Nephron (organoid): ENCODE measurements around the gene ATXN3.

Source experiments
- H3K27ac Mint-ChIP-seq, 3 experiments: 2 replicates each; pipeline ENCODE4 v1.8.0; 2020; ENCODE audit warnings: mixed read lengths in 3 of 3, mild to moderate bottlenecking in 2 of 3, moderate library complexity in 1 of 3
- H3K27me3 Mint-ChIP-seq: 2 replicates; pipeline ENCODE4 v1.8.0; 2021; ENCODE audit warnings: low read depth, mild to moderate bottlenecking, moderate library complexity, mixed read lengths
- H3K36me3 Mint-ChIP-seq: 2 replicates; pipeline ENCODE4 v1.8.0; 2020; ENCODE audit warnings: low read depth, mixed read lengths
- H3K4me1 Mint-ChIP-seq: 2 replicates; pipeline ENCODE4 v1.8.0; 2020; ENCODE audit warnings: mixed read lengths
- H3K4me3 Mint-ChIP-seq, 3 experiments: 2 replicates each; pipeline ENCODE4 v1.8.0; 2020; ENCODE audit warnings: mild to moderate bottlenecking in 3 of 3, mixed read lengths in 3 of 3, moderate library complexity in 2 of 3
- H3K9me3 Mint-ChIP-seq: 2 replicates; pipeline ENCODE4 v1.8.0; 2020; ENCODE audit warnings: mixed read lengths
- TF ChIP-seq, protein P1 (sequence below), 3 experiments: fragments of 200-600 bp; sonication (generic); IDR thresholded peaks; one replicate each; pipeline ENCODE4 v1.5.0; 2021; ENCODE audit warnings: antibody characterized with exemption in 3 of 3; ENCODE audit not compliant: unreplicated experiment in 3 of 3

The ATXN3 gene

DNA sequence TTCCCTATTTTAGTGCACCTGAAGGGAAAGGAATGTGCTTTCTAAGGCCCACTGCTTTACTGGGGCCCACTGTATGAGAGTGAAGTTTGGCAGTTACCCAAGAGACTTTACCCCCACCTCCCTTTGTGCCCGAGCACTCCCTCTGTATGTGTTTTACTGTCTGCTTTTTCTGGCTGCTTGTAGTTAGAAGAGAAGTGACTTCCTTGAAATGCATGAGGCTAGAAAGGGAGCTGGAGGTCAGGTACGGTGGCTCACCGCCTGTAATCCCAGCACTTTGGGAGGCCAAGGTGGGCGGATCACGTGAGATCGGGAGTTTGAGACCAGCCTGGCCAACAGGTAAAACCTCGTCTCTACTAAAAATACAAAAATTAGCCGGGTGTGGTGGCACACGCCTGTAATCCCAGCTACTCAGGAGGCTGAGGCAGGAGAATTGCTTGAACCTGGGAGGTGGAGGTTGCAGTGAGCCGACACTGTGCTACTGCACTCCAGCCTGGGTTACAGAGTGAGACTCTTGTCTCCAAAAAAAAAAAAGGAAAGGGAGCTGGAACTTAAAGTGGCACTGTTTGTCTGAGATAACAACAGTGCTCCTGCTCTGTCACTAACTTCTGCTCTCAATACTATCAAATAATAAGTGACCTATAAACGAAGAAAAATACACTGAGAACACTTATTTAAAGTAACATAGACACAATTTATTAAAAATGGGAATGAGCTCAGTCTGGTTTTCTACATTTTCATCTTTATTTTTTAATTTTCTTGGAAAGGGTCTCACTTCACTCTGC, 72.3 kb downstream of the ATXN3 start:
- peak overlapping the region in 2 of 3 experiments; percentile 13 to 54 for H3K4me3 Mint-ChIP-seq
- peaks cover 28% of the 10 kb centered on the region for H3K4me1 Mint-ChIP-seq
- H3K36me3 Mint-ChIP-seq: peaks cover 41% of the 10 kb centered on the region
- H3K9me3 Mint-ChIP-seq: no peaks in the 10 kb centered on the region
- H3K27me3 Mint-ChIP-seq: no peaks in the 10 kb centered on the region
- peak overlapping the region; percentile 65 to 95 (median 85) for H3K27ac Mint-ChIP-seq
- TF ChIP-seq, protein P1, sequence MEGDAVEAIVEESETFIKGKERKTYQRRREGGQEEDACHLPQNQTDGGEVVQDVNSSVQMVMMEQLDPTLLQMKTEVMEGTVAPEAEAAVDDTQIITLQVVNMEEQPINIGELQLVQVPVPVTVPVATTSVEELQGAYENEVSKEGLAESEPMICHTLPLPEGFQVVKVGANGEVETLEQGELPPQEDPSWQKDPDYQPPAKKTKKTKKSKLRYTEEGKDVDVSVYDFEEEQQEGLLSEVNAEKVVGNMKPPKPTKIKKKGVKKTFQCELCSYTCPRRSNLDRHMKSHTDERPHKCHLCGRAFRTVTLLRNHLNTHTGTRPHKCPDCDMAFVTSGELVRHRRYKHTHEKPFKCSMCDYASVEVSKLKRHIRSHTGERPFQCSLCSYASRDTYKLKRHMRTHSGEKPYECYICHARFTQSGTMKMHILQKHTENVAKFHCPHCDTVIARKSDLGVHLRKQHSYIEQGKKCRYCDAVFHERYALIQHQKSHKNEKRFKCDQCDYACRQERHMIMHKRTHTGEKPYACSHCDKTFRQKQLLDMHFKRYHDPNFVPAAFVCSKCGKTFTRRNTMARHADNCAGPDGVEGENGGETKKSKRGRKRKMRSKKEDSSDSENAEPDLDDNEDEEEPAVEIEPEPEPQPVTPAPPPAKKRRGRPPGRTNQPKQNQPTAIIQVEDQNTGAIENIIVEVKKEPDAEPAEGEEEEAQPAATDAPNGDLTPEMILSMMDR (IDR thresholded peaks at IDR 0.05; ENCODE audit: unreplicated experiment in 3 of 3): no peak

DNA sequence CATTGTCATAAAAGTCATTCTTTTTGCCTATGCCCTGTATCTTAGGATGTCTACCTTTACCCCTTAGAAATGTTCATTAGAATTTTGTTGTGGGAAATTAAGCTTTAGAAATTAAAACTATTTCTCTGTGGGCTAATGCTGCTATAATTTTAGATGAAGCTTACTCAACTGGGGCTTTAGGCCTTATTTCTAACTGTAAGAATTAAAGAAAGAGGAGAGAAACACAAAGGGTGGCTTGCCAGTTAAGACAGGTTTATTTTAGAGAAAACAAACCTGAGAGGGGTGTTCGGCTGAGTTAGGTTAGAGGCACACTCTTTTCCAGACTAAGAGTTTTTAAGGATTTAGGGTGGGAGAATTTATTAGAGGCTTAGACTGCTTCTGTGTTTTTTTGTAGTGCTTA, 72.9 kb downstream of the ATXN3 start:
- Mint-ChIP-seq H3K27ac (peak overlapping the region; percentile 65 to 95 (median 85)), H3K4me3 (no peak overlapping the region), H3K4me1 (peaks cover 25% of the 10 kb centered on the region), H3K36me3 (peaks cover 45% of the 10 kb centered on the region), H3K27me3 (no peaks in the 10 kb centered on the region), H3K9me3 (no peaks in the 10 kb centered on the region)
- TF ChIP-seq, protein P1 (IDR thresholded peaks at IDR 0.05; ENCODE audit: unreplicated experiment in 3 of 3): no peak

DNA sequence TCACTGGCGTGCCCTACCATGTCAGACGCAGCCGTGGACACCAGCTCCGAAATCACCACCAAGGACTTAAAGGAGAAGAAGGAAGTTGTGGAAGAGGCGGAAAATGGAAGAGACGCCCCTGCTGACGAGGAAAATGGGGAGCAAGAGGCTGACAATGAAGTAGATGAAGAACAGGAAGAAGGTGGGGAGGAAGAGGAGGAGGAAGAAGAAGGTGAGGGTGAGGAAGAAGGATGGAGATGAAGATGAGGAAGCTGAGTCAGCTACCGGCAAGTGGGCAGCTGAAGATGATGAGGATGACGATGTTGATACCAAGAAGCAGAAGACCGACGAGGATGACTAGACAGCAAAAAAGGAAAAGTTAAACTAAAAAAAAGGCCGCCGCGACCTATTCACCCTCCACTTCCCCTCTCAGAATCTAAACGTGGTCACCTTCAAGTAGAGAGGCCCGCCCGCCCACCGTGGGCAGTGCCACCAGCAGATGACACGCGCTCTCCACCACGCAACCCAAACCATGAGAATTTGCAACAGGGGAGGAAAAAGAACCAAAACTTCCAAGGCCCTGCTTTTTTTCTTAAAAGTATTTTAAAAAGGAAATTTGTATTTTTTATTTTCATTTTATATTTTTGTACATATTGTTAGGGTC, 79.7 kb downstream of the ATXN3 start:
- Mint-ChIP-seq H3K9me3 (no peaks in the 10 kb centered on the region), H3K27ac (no peak overlapping the region), H3K4me1 (no peaks in the 10 kb centered on the region), H3K27me3 (no peaks in the 10 kb centered on the region), H3K4me3 (no peak overlapping the region), H3K36me3 (peaks cover 46% of the 10 kb centered on the region)
- TF ChIP-seq, protein P1 (IDR thresholded peaks at IDR 0.05; ENCODE audit: unreplicated experiment in 3 of 3): no peak

DNA sequence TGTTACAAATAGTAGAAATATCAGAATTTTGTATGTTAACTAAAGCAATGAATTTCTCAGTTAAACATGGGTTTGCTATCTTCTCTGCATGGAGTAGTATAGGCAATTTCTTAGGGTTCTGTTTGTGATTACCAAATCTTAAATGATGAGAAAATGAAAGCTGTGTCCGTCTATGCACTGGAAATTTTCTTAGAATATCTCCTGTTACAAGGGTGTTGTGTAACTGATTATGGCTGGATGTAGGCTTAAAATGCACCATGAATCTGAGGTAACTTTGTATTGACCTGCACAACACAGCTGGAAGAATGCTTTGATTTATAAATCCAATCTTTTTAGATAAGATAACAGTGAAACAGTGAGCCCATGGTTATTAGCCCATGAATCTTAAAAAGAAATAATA, 84.3 kb downstream of the ATXN3 start:
- TF ChIP-seq, protein P1 (IDR thresholded peaks at IDR 0.05; ENCODE audit: unreplicated experiment in 3 of 3): no peak
- Mint-ChIP-seq H3K36me3 (peaks cover 26% of the 10 kb centered on the region), H3K27me3 (no peaks in the 10 kb centered on the region), H3K4me3 (no peak overlapping the region), H3K9me3 (no peaks in the 10 kb centered on the region), H3K4me1 (no peaks in the 10 kb centered on the region), H3K27ac (no peak overlapping the region)

DNA sequence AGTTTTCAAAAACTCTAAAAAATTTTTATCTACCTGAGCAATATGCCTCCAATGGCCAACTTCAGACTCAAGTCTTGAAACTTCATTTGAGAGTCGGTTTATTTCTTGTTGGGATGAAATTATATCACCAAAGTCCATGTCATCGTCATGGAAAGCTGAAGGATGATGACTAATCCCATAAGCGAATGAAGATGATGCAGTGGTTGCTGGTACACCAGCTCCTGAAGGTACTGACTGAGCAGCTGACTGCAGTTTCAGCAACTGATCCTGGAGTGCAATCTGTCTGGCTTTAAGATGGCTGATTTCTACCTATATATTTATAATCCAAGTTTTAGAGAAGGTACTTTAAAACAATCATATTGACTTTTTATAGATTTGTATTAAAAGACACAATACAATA, 84.9 kb downstream of the ATXN3 start:
- no peaks in the 10 kb centered on the region for H3K4me1 Mint-ChIP-seq
- no peaks in the 10 kb centered on the region for H3K27me3 Mint-ChIP-seq
- TF ChIP-seq, protein P1 (IDR thresholded peaks at IDR 0.05; ENCODE audit: unreplicated experiment in 3 of 3): no peak
- no peaks in the 10 kb centered on the region for H3K9me3 Mint-ChIP-seq
- no peak overlapping the region for H3K27ac Mint-ChIP-seq
- no peak overlapping the region for H3K4me3 Mint-ChIP-seq
- peaks cover 28% of the 10 kb centered on the region for H3K36me3 Mint-ChIP-seq
